Neural cell (in vitro differentiated cells): ENCODE data around the gene CNTFR. TPM values are rescaled to one million over a fixed set of nuclear protein-coding genes. Genes with fewer than 3 reads are reported as not detected.

Source experiments
- H2AFZ ChIP-seq: fragments of 200-600, 300-800 bp; sonication (generic), shearing (Covaris generic); 2 replicates; pipeline ENCODE4 v1.6.0; 2014; ENCODE audit warnings: low read depth, mild to moderate bottlenecking, antibody characterized with exemption, low read length, moderate library complexity
- H3F3A ChIP-seq: fragments of 200-600 bp; shearing (Covaris generic); 2 replicates; pipeline ENCODE4 v1.6.1; 2016; ENCODE audit warnings: mild to moderate bottlenecking, moderate library complexity, mixed read lengths, antibody characterized with exemption, low read length; ENCODE audit not compliant: insufficient read depth, poor library complexity, severe bottlenecking
- H3K27ac ChIP-seq: fragments of 200-600, 300-800 bp; sonication (generic), shearing (Covaris generic); 2 replicates; pipeline ENCODE4 v1.5.1; 2014; ENCODE audit warnings: mild to moderate bottlenecking, low read length, moderate library complexity
- H3K27me3 ChIP-seq: fragments of 300-800, 200-600 bp; sonication (generic), shearing (Covaris generic); 2 replicates; pipeline ENCODE4 v1.6.0; 2014; ENCODE audit warnings: mild to moderate bottlenecking, low read depth, low read length, moderate library complexity; ENCODE audit not compliant: insufficient read depth
- H3K36me3 ChIP-seq: fragments of 300-800, 200-600 bp; sonication (generic), shearing (Covaris generic); 2 replicates; pipeline ENCODE4 v1.5.1; 2014; ENCODE audit warnings: mild to moderate bottlenecking, antibody characterized with exemption, low read length, moderate library complexity; ENCODE audit not compliant: insufficient read depth
- H3K4me2 ChIP-seq: fragments of 300-800, 200-600 bp; sonication (generic), shearing (Covaris generic); 2 replicates; pipeline ENCODE4 v1.6.0; 2014; ENCODE audit warnings: mild to moderate bottlenecking, low read length
- H3K4me3 ChIP-seq: fragments of 300-800, 200-600 bp; sonication (generic), shearing (Covaris generic); 2 replicates; pipeline ENCODE4 v1.5.1; 2014; ENCODE audit warnings: mild to moderate bottlenecking, low read length, moderate library complexity
- H3K79me2 ChIP-seq: fragments of 200-600 bp; shearing (Covaris generic); replicated peaks from 2 replicates; pipeline ENCODE4 v1.6.0; 2014; ENCODE audit warnings: mild to moderate bottlenecking, low read length, moderate library complexity; ENCODE audit not compliant: insufficient read depth
- H3K9ac ChIP-seq: fragments of 300-800, 200-600 bp; sonication (generic), shearing (Covaris generic); 2 replicates; pipeline ENCODE4 v1.6.1; 2016; ENCODE audit warnings: mild to moderate bottlenecking, low read length, mixed read lengths
- H3K9me2 ChIP-seq: fragments of 200-600 bp; shearing (Covaris generic); 2 replicates; pipeline ENCODE4 v1.6.1; 2016; ENCODE audit warnings: mild to moderate bottlenecking, low read length, mixed read lengths; ENCODE audit not compliant: insufficient read depth
- H3K9me3 ChIP-seq: fragments of 200-600, 300-800 bp; sonication (generic), shearing (Covaris generic); 2 replicates; pipeline ENCODE4 v1.6.1; 2016; ENCODE audit warnings: mild to moderate bottlenecking, mixed run types, low read length, moderate library complexity, mixed read lengths
- H4K20me1 ChIP-seq: fragments of 200-600 bp; shearing (Covaris generic); 2 replicates; pipeline ENCODE4 v1.6.1; 2016; ENCODE audit warnings: mild to moderate bottlenecking, mixed run types; ENCODE audit not compliant: insufficient read depth
- CTCF ChIP-seq: fragments of 450-650 bp; IDR thresholded peaks from 2 replicates; pipeline ENCODE4 v1.5.1; 2014; ENCODE audit warnings: antibody characterized with exemption, mild to moderate bottlenecking, moderate library complexity; ENCODE audit not compliant: poor library complexity, severe bottlenecking
- EP300 ChIP-seq: fragments of 450-650 bp; conservative IDR thresholded peaks from 2 replicates; pipeline ENCODE4 v1.6.1; 2014; ENCODE audit warnings: antibody characterized with exemption, mild to moderate bottlenecking, moderate library complexity; ENCODE audit not compliant: poor library complexity, severe bottlenecking
- EZH2 ChIP-seq: fragments of 200-600, 300-800 bp; shearing (Covaris generic), sonication (generic); IDR thresholded peaks from 2 replicates; pipeline ENCODE4 v1.6.1; 2014; ENCODE audit warnings: antibody characterized with exemption, low read length, borderline replicate concordance, mild to moderate bottlenecking; ENCODE audit not compliant: insufficient read depth, poor library complexity, severe bottlenecking
- MXI1 ChIP-seq: fragments of 450-650 bp; conservative IDR thresholded peaks from 2 replicates; pipeline ENCODE4 v1.6.1; 2014; ENCODE audit warnings: antibody characterized with exemption, mild to moderate bottlenecking; ENCODE audit not compliant: poor library complexity, severe bottlenecking
- POLR2AphosphoS5 ChIP-seq: IDR thresholded peaks from 2 replicates; pipeline ENCODE4 v1.6.1; 2012
- RAD21 ChIP-seq: fragments of 450-650 bp; conservative IDR thresholded peaks from 2 replicates; pipeline ENCODE4 v1.6.1; 2014; ENCODE audit warnings: antibody characterized with exemption, mild to moderate bottlenecking, moderate library complexity
- REST ChIP-seq: IDR thresholded peaks from 2 replicates; pipeline ENCODE4 v1.6.1; 2012; ENCODE audit warnings: borderline replicate concordance
- SMC3 ChIP-seq: fragments of 450-650 bp; conservative IDR thresholded peaks from 2 replicates; pipeline ENCODE4 v1.6.1; 2014; ENCODE audit warnings: antibody characterized with exemption, mild to moderate bottlenecking, moderate library complexity; ENCODE audit not compliant: poor library complexity
- TAF1 ChIP-seq: IDR thresholded peaks from 2 replicates; pipeline ENCODE4 v1.6.1; 2012; ENCODE audit warnings: low read depth
- polyA plus RNA-seq: library from polyadenylated mRNA; depleted of rRNA; stranded (reverse); fragments of >200 nt; gene quantifications from 2 replicates; pipeline ENCODE4 v1.2.3, GENCODE V29; 2014

The CNTFR gene
- polyA plus RNA-seq, 1 donor from 2014 or later, result 19.0 TPM

DNA sequence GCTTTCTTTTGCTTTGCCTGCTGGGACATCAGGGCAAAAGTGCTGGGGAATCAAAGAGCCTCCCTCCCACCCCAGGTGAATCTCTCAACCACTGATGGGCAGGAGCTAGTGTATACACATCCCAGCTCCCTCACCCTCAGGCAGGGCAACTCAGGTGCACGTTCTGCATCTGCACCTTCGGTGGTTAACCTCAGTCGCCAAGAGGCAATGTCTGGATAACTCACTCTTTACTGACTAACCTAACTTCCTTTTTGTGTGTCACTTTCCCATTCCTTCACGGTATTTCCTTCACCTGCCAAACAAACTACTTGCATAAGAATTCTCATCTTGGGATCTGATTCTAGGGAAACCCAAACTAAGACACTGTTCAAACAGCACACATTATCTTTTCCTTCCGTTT lies 26.3 kb downstream of the CNTFR start:
- Histone ChIP-seq H4K20me1 (no peaks in the 10 kb centered on the region), H3K9me2 (no peaks in the 10 kb centered on the region), H3K36me3 (peaks cover 8% of the 10 kb centered on the region), H3K9me3 (no peaks in the 10 kb centered on the region), H3K27me3 (no peaks in the 10 kb centered on the region), H2AFZ (no peak overlapping the region), H3K9ac (no peak overlapping the region), H3K4me2 (no peak overlapping the region), H3K4me3 (no peak overlapping the region), H3F3A (no peaks in the 10 kb centered on the region), H3K27ac (no peak overlapping the region), H3K79me2 (no peaks in the 10 kb centered on the region)
- TF ChIP-seq MXI1 (no peak), POLR2AphosphoS5 (no peak), TAF1 (no peak), EZH2 (no peak), REST (no peak), SMC3 (no peak), RAD21 (no peak), EP300 (no peak), CTCF (no peak)

- H3F3A ChIP-seq, result no peaks in the 10 kb centered on the region
- H3K79me2 ChIP-seq, result no peaks in the 10 kb centered on the region
- no peak for TF ChIP-seq EP300
- TF ChIP-seq CTCF, result peak; percentile 58
- no peak overlapping the region for H3K4me3 ChIP-seq
- H4K20me1 ChIP-seq, result no peaks in the 10 kb centered on the region
- peaks cover 8% of the 10 kb centered on the region for H3K36me3 ChIP-seq
- H3K27me3 ChIP-seq, result no peaks in the 10 kb centered on the region
- no peak overlapping the region for H2AFZ ChIP-seq
- no peak overlapping the region for H3K9ac ChIP-seq
- no peaks in the 10 kb centered on the region for H3K9me2 ChIP-seq
- no peaks in the 10 kb centered on the region for H3K9me3 ChIP-seq
- no peak overlapping the region for H3K4me2 ChIP-seq
- no peak overlapping the region for H3K27ac ChIP-seq
Observed at GRCh38 chr9:34562135-34562745, 27.3 kb downstream of the CNTFR start.
